Epithelial cell of esophagus (primary cell): ENCODE results near the gene CHI3L1.
A peak's percentile ranks its signal among the peaks of the same experiment; 100 is the strongest.

ENCODE experiments used
- DNase-seq: peaks from one replicate; pipeline ENCODE4 v3.0.0; 2010; ENCODE audit warnings: low read depth
- H3K4me3 ChIP-seq: 2 replicates; pipeline ENCODE4 v1.5.1; 2011; ENCODE audit warnings: mild to moderate bottlenecking, low read length, control low read depth
- CTCF ChIP-seq: IDR thresholded peaks from 2 replicates; pipeline ENCODE4 v1.5.1; 2011; ENCODE audit warnings: low read depth, mild to moderate bottlenecking, low read length, control low read depth, inconsistent platforms; ENCODE audit not compliant: insufficient read depth; ENCODE audit errors: missing control alignments

CHI3L1 gene

GRCh38 chr1:203133970-203134725, 52.4 kb downstream of the CHI3L1 start:
- TF ChIP-seq CTCF: no peak
- no peak overlapping the region for H3K4me3 ChIP-seq
- peak; percentile 53 for DNase-seq

- no peak for TF ChIP-seq CTCF
- H3K4me3 ChIP-seq: no peak overlapping the region
- DNase-seq: no peak
Observed at GRCh38 chr1:203131548-203132200, 54.8 kb downstream of the CHI3L1 start.

- H3K4me3 ChIP-seq: no peak overlapping the region
- TF ChIP-seq CTCF: no peak
- no peak for DNase-seq
Observed at GRCh38 chr1:203130358-203130985, 56.0 kb downstream of the CHI3L1 start.

GRCh38 chr1:203129501-203130231, 56.8 kb downstream of the CHI3L1 start:
- no peak overlapping the region for H3K4me3 ChIP-seq
- no peak for DNase-seq
- no peak for TF ChIP-seq CTCF
